Esophagus muscularis mucosa (tissue), 4 donors: ENCODE measurements around the gene DIP2C. TPM values are rescaled to one million over a fixed set of nuclear protein-coding genes. Genes with fewer than 3 reads are reported as not detected.

Experiments
- DNase-seq: peaks from one replicate; pipeline ENCODE4 v3.0.0-alpha.2; 2017; ENCODE audit errors: extremely low spot score
- H3K27ac ChIP-seq, 4 donors: fragments of 200-600 bp; sonication (generic); replicated peaks in 1 of 4; 1 replicate in 3 of 4; 2 replicates in 1 of 4; pipeline ENCODE4 v1.5.1; 2016 to 2019; ENCODE audit warnings: mild to moderate bottlenecking in 1 of 4
- H3K27me3 ChIP-seq, 4 donors: fragments of 200-600 bp; sonication (generic); one replicate each; pipeline versions ENCODE4 v1.5.1 to v1.6.0; 2016 to 2019
- H3K36me3 ChIP-seq, 4 donors: fragments of 200-600 bp; sonication (generic); one replicate each; pipeline ENCODE4 v1.5.1; 2016 to 2019
- H3K4me1 ChIP-seq, 4 donors: fragments of 200-600 bp; sonication (generic); one replicate each; pipeline ENCODE4 v1.5.1; 2016 to 2019
- H3K4me3 ChIP-seq, 4 donors: fragments of 200-600 bp; sonication (generic); 1 replicate in 2 of 4; 2 replicates in 2 of 4; pipeline ENCODE4 v1.5.1; 2016 to 2019; ENCODE audit warnings: mild to moderate bottlenecking in 4 of 4, moderate library complexity in 1 of 4
- H3K9me3 ChIP-seq, 4 donors: fragments of 200-600 bp; sonication (generic); 1 replicate in 3 of 4; 2 replicates in 1 of 4; pipeline ENCODE4 v1.5.1; 2016 to 2019
- CTCF ChIP-seq, 3 experiments: fragments of 200-600 bp in 2 of 3; fragments of 450-650 bp in 1 of 3; sonication (generic) in 2 of 3; IDR thresholded peaks; one replicate each; pipeline ENCODE4 v1.5.1; 2017 to 2019; ENCODE audit warnings: antibody characterized with exemption in 3 of 3, mild to moderate bottlenecking in 2 of 3, moderate library complexity in 1 of 3
- EP300 ChIP-seq: sonication (generic); formaldehyde crosslinking; IDR thresholded peaks from one replicate; pipeline ENCODE4 v1.6.1; 2017; ENCODE audit warnings: antibody characterized with exemption
- POLR2A ChIP-seq: fragments of 450-650 bp; IDR thresholded peaks from one replicate; pipeline ENCODE4 v1.6.1; 2017; ENCODE audit warnings: antibody characterized with exemption, moderate library complexity, mild to moderate bottlenecking, low read depth
- POLR2AphosphoS5 ChIP-seq, 2 donors: sonication (generic); formaldehyde crosslinking; IDR thresholded peaks; one replicate each; pipeline ENCODE4 v1.6.1; 2017; ENCODE audit warnings: antibody characterized with exemption in 2 of 2
- WGBS: methylation state at CpG from one replicate; pipeline ENCODE4 v1.1.5; 2018; 5-methylcytosine and 5-hydroxymethylcytosine counted together
- intact Hi-C: fragments of 100-400 bp; cut with DNase I; formaldehyde crosslinking; loops from one replicate; pipeline ENCODE4 v1.15.1; 2023
- total RNA-seq, 4 donors: library from RNA; depleted of rRNA; stranded (reverse); fragments of >200 nt; gene quantifications; one replicate each; pipeline versions ENCODE4 v1.1.0 to v1.2.1, GENCODE V29; 2016

The DIP2C gene
- total RNA-seq, 4 donors from 2014 or later: 38.6 to 66.4 (median 55.7) TPM

GRCh38 chr10:663466-663751 is 26.1 kb downstream of the DIP2C start:
- intact Hi-C loops: no loop called here
- H3K4me3 ChIP-seq: peak overlapping the region in 1 of 4 donors; percentile 6
- TF ChIP-seq CTCF (IDR thresholded peaks at IDR 0.05): no peak
- peaks cover 61 to 88% (median 76%) of the 10 kb centered on the region in 4 donors for H3K4me1 ChIP-seq
- H3K27me3 ChIP-seq: no peaks in the 10 kb centered on the region
- no peak for DNase-seq
- WGBS: 74% methylated on average over 9 of the region's 9 CpGs
- no peaks in the 10 kb centered on the region for H3K9me3 ChIP-seq
- H3K27ac ChIP-seq: peak overlapping the region; percentile 78 to 87 (median 82)
- no peaks in the 10 kb centered on the region for H3K36me3 ChIP-seq

- Histone ChIP-seq H3K27ac (peak overlapping the region; percentile 78 to 87 (median 82)), H3K9me3 (no peaks in the 10 kb centered on the region), H3K4me1 (peaks cover 59 to 91% (median 80%) of the 10 kb centered on the region in 4 donors), H3K4me3 (peak overlapping the region in 1 of 4 donors; percentile 6), H3K36me3 (no peaks in the 10 kb centered on the region), H3K27me3 (no peaks in the 10 kb centered on the region)
- TF ChIP-seq POLR2A (no peak), POLR2AphosphoS5 (IDR thresholded peaks at IDR 0.05) (peak; percentile 12 to 29)
- DNase-seq: no peak
- WGBS: 50% methylated on average over 11 of the region's 11 CpGs
- intact Hi-C loops: no loop called here
These were observed 26.6 kb downstream of the DIP2C start for GRCh38 chr10:662686-663465.

- Histone ChIP-seq H3K4me3 (no peak overlapping the region), H3K9me3 (no peaks in the 10 kb centered on the region), H3K27ac (peak overlapping the region; percentile 78 to 87 (median 82)), H3K36me3 (no peaks in the 10 kb centered on the region), H3K27me3 (no peaks in the 10 kb centered on the region), H3K4me1 (peaks cover 59 to 91% (median 76%) of the 10 kb centered on the region in 4 donors)
- no peak for DNase-seq
- 89% methylated on average over 9 of the region's 9 CpGs for WGBS
- TF ChIP-seq POLR2A (no peak), EP300 (no peak), CTCF (IDR thresholded peaks at IDR 0.05) (no peak)
- intact Hi-C loops: no loop called here
These were observed 27.3 kb downstream of the DIP2C start for GRCh38 chr10:662223-662605.

- Histone ChIP-seq H3K9me3 (no peaks in the 10 kb centered on the region), H3K4me3 (no peak overlapping the region), H3K36me3 (no peaks in the 10 kb centered on the region), H3K27me3 (no peaks in the 10 kb centered on the region), H3K27ac (peak overlapping the region; percentile 78 to 87 (median 82)), H3K4me1 (peaks cover 56 to 86% (median 71%) of the 10 kb centered on the region in 4 donors)
- TF ChIP-seq POLR2AphosphoS5 (IDR thresholded peaks at IDR 0.05): no peak
- no peak for TF ChIP-seq POLR2A
- TF ChIP-seq CTCF (IDR thresholded peaks at IDR 0.05): no peak
- TF ChIP-seq EP300: no peak
- WGBS: 77% methylated on average over 16 of the region's 16 CpGs
- intact Hi-C loops: no loop called here
- no peak for DNase-seq
These were observed 27.8 kb downstream of the DIP2C start for GRCh38 chr10:661597-662222.

GRCh38 chr10:660970-661596 is 28.4 kb downstream of the DIP2C start:
- peaks cover 56 to 80% (median 68%) of the 10 kb centered on the region in 4 donors for H3K4me1 ChIP-seq
- TF ChIP-seq EP300 (no peak), POLR2AphosphoS5 (IDR thresholded peaks at IDR 0.05) (no peak), CTCF (IDR thresholded peaks at IDR 0.05) (no peak), POLR2A (no peak)
- intact Hi-C loops: no loop called here
- no peak for DNase-seq
- WGBS: 63% methylated on average over 12 of the region's 14 CpGs
- no peaks in the 10 kb centered on the region for H3K36me3 ChIP-seq
- H3K27me3 ChIP-seq: no peaks in the 10 kb centered on the region
- H3K4me3 ChIP-seq: no peak overlapping the region
- peak overlapping the region; percentile 78 to 87 (median 82) for H3K27ac ChIP-seq
- no peaks in the 10 kb centered on the region for H3K9me3 ChIP-seq
